T47D (cell line): Measurements from ENCODE around the gene KIF6.

ENCODE experiments used
- DNase-seq, 2 experiments: peaks; one replicate each; pipeline versions ENCODE4 v3.0.0 to v3.0.0-alpha.2; 2011 to 2012; ENCODE audit warnings: low read depth in 1 of 2, low spot score in 1 of 2
- JUND ChIP-seq: IDR thresholded peaks from 2 replicates; pipeline ENCODE4 v1.6.1; 2012; ENCODE audit warnings: low read depth
- in situ Hi-C: cut with HindIII; loops from 2 replicates; pipeline ENCODE4 v1.10.0; 2016; ENCODE audit warnings: low sequenced_read_pairs, low pct_unique_long_range_greater_than_20kb

The KIF6 gene

GRCh38 chr6:39476670-39477069 lies 248.5 kb downstream of the KIF6 start:
- in situ Hi-C loops: no loop called here

GRCh38 chr6:39476151-39476550 lies 249.1 kb downstream of the KIF6 start:
- in situ Hi-C loops: no loop called here
- no peak for DNase-seq
- TF ChIP-seq JUND: no peak

More at GRCh38 chr6:39476670-39477069, 248.5 kb downstream of the KIF6 start:
- TF ChIP-seq JUND: no peak
- DNase-seq: no peak

- no peak for TF ChIP-seq JUND
- DNase-seq: no peak
- in situ Hi-C loops: no loop called here
Observed at GRCh38 chr6:39471954-39472659, 253.1 kb downstream of the KIF6 start.

DNA sequence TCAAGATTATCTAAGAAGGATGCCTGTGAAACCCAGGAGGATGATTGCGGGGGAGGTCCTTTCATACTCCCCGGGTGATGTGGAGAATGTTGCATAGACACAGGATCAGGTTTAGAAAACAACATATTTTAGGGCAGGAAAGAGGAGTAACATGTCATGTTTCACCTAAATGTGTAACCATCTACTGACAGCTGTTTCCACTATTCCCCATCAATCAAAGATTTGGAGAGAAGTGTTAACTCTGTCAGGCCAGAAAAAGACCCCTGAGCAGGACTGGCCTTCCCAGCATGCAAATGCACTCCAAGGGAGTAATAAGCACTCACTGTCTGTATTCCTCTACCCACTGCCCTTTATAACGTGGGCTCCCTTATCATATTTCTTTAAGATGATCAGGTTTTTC lies 254.7 kb downstream of the KIF6 start:
- in situ Hi-C loops: no loop called here
- no peak for TF ChIP-seq JUND

GRCh38 chr6:39468385-39468784 lies 256.8 kb downstream of the KIF6 start:
- TF ChIP-seq JUND: no peak
- in situ Hi-C loops: no loop called here
- no peak for DNase-seq

More for the DNA sequence above, 254.7 kb downstream of the KIF6 start:
- no peak for DNase-seq

GRCh38 chr6:39466631-39467030 lies 258.6 kb downstream of the KIF6 start:
- in situ Hi-C loops: no loop called here
- TF ChIP-seq JUND: no peak
- DNase-seq: no peak

GRCh38 chr6:39465539-39465938 lies 259.7 kb downstream of the KIF6 start:
- no peak for TF ChIP-seq JUND
- in situ Hi-C loops: no loop called here
- DNase-seq: no peak

DNA sequence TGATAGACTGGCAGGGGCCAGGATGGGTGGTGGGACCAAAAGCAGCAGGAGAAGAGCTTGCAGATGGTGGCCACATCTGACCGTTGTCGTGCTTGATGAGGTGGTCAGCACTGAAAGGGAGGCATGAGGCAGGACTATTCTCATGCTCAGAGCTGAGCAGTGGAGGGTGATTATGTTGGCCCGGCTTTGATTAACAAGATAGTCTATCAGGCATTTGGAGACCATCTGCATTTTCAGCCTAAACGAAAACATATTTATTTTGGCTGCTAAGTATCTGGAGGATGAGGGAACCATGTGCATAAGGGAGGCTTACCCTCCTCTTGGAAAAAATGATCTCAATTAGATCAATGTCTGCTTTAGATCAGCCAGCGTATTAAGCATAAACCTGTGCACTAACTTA lies 261.1 kb downstream of the KIF6 start:
- no peak for TF ChIP-seq JUND
- in situ Hi-C loops: no loop called here

DNA sequence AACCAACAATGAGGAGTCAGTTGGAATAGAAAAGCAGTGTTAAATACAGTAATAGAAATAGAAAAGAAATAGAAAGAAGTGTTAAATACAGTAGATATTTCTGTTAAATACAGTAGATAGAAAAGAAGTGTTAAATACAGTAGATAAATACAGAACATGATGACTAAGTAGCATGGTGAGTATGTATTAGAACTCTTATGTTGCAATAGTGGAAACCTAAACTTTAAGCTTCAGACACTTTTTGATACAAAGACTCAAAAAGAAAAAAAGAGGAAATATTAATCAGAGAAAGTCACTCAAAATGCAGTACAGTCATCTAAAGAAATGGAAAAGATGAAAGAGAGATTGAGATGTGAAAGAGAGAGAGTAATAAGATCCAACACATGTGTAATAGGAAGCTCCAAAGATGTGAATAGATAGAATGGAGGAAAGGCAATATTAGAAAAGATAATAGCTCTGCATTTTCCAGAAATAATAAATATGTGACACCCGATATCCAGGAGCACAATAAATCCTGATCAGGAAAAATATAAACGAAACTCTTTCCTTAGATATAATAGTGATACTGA lies 271.2 kb downstream of the KIF6 start:
- DNase-seq: no peak
- no peak for TF ChIP-seq JUND
- in situ Hi-C loops: no loop called here

More for the DNA sequence above, 261.1 kb downstream of the KIF6 start:
- DNase-seq: no peak

GRCh38 chr6:39453241-39453640 lies 272.0 kb downstream of the KIF6 start:
- TF ChIP-seq JUND: no peak
- DNase-seq: no peak
- in situ Hi-C loops: no loop called here

DNA sequence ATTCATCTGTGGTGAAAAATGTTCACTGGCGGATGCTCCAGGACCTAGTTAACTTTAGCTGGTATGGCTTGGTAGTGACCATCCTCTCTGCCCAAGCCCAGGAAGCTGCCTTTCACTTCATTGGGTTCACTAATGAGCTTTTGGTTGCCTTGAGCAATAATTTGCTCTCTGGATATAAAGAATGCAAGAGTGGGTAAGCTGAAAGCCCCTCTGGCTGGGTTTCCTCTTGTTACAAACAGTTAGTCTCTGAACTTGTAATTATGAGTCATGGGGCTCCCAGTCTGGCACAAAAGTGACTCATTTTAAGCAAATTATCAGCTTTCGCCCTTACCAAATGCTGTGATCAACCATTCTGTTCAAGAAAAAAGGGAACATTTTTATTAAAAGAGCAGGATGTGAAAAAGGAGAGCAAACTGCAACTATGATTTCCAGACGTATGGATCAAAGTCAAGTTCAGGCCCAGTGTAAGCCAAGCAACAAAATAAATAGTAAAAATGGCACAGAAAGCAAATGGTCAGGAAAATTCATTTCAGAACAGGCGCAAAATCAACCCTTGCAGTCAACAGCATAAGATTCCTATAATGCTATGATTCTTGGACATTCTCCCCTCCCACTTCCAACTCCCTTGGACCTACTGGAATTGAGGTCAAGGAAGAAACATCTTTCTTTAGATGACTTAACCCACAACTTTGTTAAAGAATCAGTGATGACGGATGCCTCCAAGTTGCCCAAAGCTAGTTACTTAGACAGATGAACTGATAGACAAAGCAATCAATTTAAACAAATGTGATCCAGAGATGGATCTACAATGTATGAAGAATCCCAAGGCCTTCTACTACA lies 272.7 kb downstream of the KIF6 start:
- TF ChIP-seq JUND: no peak

GRCh38 chr6:39451831-39452230 lies 273.4 kb downstream of the KIF6 start:
- no peak for TF ChIP-seq JUND
- no peak for DNase-seq
- in situ Hi-C loops: no loop called here

More for the DNA sequence above, 272.7 kb downstream of the KIF6 start:
- DNase-seq: no peak
- in situ Hi-C loops: no loop called here

GRCh38 chr6:39449022-39449421 lies 276.2 kb downstream of the KIF6 start:
- in situ Hi-C loops: no loop called here
- TF ChIP-seq JUND: no peak
- DNase-seq: no peak
